GM19324 (cell line): ENCODE data around the gene DNAJB13.
"Not testable (repeated sequence)": the region's sequence is repeated elsewhere in the genome, so short reads cannot be mapped to it uniquely, and the experiment has no call there.

Experiments
- ATAC-seq: cut with Tn5 transposase; IDR thresholded peaks from one replicate; pipeline ENCODE4 v1.9.1; 2021; ENCODE audit warnings: mild to moderate bottlenecking, moderate library complexity; ENCODE audit not compliant: unreplicated experiment, low FRiP score

DNAJB13 gene

DNA sequence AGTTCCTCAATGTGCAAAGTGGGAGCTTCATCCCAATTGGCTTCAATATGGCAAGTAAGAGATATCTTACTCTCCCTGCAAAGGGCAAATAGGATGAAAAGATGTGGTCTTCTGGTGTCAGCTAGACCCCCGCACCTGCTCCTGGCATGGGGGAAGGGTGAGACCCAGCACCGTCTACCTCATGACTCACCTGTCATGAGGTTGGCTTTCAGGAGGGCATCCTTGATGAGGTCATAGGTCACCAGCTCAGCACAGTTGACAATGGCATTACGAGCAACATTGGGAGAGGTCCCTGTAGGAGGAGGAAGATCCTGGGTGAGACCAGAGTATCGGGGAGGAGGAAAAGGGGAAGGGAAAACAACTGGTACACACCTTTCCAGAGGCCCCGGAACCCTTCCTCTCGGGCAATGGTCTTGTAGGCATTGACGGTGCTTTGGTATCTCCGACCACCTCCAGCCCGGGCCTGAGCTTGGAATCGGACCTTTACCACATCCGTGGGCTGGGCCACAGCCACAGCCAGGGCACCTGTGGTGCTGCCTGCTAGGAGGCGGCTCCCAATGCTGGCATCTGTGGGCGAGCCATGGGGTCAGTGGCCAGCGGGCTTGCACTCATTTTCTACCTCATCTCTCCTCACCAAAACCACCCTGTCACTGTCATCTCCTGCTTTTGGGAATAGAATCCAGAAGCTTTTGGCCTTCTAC lies 25.8 kb downstream of the DNAJB13 start:
- ATAC-seq, result no peak

DNA sequence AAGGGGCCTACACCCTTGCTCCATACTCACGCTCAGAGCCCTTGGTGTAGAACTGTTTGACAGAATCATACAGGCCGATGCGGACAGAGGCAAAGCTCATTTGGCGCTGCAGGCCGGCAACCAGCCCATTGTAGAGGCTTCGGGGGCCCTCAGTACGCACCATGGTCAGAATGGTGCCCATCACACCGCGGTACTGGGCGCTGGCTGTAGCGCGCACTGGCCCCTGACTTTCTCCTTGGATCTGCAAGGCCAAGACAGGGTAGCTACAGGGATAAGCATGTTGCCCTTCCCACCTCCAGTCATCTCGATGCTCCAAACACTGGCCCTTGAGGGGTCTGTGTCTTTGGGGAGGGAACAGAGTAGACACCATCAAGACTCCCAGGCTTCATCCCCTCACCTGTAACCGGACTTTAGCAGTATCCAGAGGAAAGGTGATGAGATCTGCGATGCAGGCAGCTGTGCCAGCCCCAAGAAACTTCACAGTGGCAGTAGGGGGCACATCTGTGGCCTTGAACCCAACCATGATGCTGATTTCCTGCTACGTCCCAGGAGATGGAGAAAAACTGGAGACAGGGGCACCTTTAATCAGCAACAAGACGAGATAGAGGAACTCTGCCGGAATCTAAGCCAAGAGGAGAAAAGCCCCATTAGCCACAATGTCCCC lies 27.2 kb downstream of the DNAJB13 start:
- ATAC-seq, result no peak

- no peak for ATAC-seq
These were observed 27.8 kb downstream of the DNAJB13 start for GRCh38 chr11:73978576-73979086.

DNA sequence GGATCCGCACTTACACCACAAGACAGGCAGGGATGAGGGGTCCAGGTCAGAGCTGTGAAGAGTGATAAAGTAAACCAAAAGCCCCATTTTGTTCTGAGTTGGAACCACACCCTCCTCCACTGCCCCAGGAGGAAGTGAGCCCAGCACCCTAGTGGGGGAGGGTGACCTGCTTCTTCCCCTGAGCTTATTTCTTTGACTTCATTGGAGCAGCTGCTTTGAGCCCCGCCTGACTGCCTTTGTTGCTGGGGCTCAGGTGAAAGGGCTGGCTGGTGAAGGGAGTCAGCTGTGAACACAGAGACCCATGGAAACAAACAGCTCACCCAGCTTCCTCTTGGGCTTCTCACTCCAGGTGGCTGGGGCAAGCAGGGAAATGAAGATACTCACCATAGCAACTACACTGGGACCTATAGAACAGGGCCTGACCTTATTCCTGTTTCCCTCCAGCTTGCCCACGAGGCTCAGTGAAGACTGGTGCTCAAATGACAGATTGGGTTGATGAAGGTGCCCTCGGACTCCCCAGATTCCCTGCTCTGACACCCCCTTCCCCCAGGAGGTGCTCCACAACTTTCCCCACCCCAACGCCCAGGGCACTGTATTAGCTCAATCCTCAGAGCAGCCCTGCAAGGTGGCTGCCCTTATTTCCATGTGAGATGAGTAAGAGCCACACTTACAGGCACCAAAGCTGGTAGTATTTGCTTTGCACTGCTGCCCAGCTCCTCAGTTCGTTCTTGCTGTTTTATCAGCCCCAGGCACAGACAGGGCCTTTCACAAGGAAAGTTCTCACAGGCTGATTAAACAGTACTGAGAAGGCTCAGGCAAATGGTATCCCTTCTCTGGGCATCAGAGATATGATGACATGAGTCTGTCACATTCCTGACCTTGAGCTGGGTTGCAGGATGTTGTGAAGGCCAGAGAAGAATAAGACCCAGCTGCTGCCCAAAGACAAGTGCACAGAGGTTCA lies 29.5 kb downstream of the DNAJB13 start:
- ATAC-seq, result no peak

DNA sequence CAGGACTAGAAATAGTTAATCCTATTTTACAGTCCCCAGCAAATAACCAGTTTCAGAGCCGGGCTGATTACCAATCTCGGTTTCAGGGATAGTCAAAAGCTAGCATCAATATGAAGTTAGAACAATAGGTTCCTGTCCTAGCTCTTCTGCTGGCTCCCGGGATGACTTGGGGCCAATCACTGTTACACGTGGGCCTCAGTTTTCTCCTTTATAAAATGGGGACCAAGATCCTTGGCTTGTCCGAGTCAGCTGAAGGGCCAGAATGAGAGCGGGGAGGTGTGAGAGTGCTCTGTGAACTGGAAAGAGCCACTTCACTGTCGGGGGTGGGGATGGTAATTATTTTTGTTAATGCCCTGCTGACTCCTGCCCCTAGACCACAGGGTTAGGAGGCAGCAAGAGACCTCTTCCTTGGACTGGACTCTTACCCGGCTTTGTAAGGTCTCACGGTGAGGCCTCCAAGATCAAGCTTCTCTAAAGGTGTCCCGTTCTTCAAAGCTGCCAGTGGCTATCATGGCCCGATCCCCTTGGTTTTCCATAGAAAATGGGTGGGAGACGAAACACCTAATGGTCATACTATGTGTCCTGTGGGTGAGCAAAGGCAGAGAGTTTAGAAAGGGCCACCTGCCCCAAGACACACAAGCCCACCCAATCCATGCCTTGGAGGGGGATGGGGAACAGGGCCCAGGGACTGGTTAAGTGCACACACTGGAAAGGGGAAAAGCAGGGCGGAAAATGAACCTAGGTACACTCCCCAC lies 30.4 kb downstream of the DNAJB13 start:
- no peak for ATAC-seq

GRCh38 chr11:73982595-73982989 lies 31.8 kb downstream of the DNAJB13 start, which contains the start of gene UCP2:
TSS of gene UCP2 (minus strand) at chr11:73982843. CDS start at chr11:73978378, 4,465 bp downstream.
- ATAC-seq, result peak; percentile 58

DNA sequence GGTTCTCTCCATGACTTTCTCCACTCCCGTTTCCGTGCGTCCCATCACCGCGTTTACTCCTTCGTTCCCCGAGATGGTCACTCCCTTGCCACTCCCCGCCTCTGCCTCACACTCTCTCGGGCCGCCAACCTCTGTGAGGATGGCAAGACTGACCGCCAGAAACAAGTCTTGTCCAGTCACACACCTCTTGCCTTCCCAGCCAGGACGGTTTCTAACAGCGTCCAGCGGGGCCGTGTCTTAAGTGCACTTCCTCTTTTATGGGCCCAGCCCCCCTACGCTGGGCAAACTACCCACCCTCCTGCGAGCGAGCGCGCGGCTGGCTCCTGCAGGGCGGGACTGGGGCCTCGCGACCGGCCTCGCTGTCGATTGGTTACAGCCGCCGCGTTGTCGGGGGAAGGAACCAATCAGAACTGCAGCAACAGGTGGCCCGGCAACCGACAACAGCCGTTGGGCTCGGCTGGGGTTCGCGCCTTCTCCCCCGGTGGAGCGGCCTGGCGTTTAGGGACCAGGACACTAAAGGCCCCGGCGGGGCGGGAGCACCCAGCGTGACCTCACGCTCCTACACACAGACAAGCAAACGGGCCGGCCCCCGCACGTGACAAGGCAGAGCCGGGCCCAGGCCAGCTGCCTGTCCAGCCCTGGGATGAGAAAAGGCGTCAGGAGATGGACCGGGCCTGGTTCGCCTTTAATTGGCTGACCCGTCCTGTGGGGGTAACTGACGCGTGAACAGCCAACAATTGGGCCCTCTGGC lies 32.3 kb downstream of the DNAJB13 start:
- peak; percentile 78 for ATAC-seq

- ATAC-seq, result no peak
These were observed 33.1 kb downstream of the DNAJB13 start for GRCh38 chr11:73983741-73984538.

- not testable (repeated sequence) for ATAC-seq
These were observed 34.8 kb downstream of the DNAJB13 start for GRCh38 chr11:73985661-73986060.

GRCh38 chr11:73988227-73988626 lies 37.4 kb downstream of the DNAJB13 start:
- ATAC-seq, result no peak

DNA sequence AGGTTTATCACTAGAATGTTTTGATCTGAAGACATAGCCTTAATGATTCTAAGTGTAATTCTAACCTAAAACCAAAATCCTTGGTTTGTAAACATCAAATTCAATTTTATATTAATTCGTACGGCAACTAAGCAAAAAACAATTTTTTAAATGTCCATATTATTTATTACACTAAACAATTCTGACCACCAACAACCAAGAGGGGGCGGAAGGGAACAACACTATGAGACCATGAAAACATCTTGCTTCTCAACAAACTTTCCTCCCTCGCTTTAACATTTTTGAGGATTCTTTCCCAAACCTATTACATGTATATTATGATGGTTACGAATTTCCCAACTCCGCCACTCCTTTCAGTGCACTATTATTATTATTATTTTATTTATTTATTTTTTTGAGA lies 38.3 kb downstream of the DNAJB13 start:
- no peak for ATAC-seq

- no peak for ATAC-seq
These were observed 39.9 kb downstream of the DNAJB13 start for GRCh38 chr11:73990730-73991129.

- ATAC-seq, result no peak
These were observed 40.7 kb downstream of the DNAJB13 start for GRCh38 chr11:73991471-73992006.

- ATAC-seq, result no peak
These were observed 44.4 kb downstream of the DNAJB13 start for GRCh38 chr11:73995247-73995646.

GRCh38 chr11:73995731-73996130 lies 44.9 kb downstream of the DNAJB13 start:
- no peak for ATAC-seq

DNA sequence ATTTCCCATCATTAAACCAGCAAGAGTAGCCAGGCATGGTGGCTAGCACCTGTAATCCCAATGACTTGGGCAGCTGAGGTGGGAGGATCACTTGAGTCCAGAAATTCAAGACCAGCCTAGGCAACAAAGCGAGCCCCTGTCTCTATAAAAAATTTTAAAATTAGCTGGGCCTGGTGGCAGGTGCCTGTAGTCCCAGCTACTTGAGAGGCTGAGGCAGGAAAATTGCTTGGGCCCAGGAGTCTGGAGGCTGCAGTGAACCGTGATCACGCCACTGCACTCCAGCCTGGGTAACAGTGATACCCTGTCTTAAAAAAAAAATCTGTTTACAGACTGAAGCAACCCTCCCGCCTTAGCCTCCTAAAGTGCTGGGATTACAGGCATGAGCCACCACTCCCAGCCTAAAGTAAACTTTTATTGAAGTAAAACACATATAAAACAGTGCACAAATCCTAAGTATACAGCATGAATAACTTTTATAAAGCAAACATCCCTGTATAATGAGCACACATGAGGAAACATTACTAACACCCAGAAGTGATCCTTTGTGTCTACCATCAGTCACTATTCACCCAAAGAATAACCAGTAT lies 45.4 kb downstream of the DNAJB13 start:
- ATAC-seq, result no peak

- no peak for ATAC-seq
These were observed 46.4 kb downstream of the DNAJB13 start for GRCh38 chr11:73997120-73997770.
